Measurements from ENCODE around the gene CNP. TPM values are rescaled to one million over a fixed set of nuclear protein-coding genes. Genes with fewer than 3 reads are reported as not detected.

Gene CNP
- total and polyA plus RNA-seq, 10 of the 15 experiments (the other 5 are each of a cell fraction or from before 2014, with no cell fraction given), result 1.8 to 60.7 (median 31.4) TPM

GRCh38 chr17:41971721-41972523 lies 5.3 kb downstream of the CNP start:
- H3K4me3 ChIP-seq, result no peak overlapping the region
- no peak overlapping the region for H3K9ac ChIP-seq (ENCODE audit: control insufficient read depth, insufficient read depth, low read length)
- TF ChIP-seq RFX5 (IDR thresholded peaks at IDR 0.05; ENCODE audit: low read depth, low read length), result no peak
- TF ChIP-seq POLR2A (IDR thresholded peaks at IDR 0.05; ENCODE audit: low read depth, low read length), result peak; percentile 44; the same call in 1 of the 2 replicates
- no peak for DNase-seq (ENCODE audit: low read depth, low spot score)
- peaks cover 21% of the 10 kb centered on the region for H3K79me2 ChIP-seq (ENCODE audit: control insufficient read depth, insufficient read depth, low read length)
- H3K4me1 ChIP-seq (ENCODE audit: control insufficient read depth, insufficient read depth, low read length), result peaks cover 24% of the 10 kb centered on the region
- H3K36me3 ChIP-seq (ENCODE audit: control insufficient read depth in 2 of 2, insufficient read depth in 2 of 2, low read length in 1 of 2), result peaks cover 30% of the 10 kb centered on the region in 2 experiments
- no peaks in the 10 kb centered on the region for H4K20me1 ChIP-seq (ENCODE audit: control insufficient read depth, insufficient read depth)
- in situ Hi-C loops (cut with MboI) (no loop called here), intact Hi-C loops (cut with micrococcal nuclease; ENCODE audit: unreplicated experiment) (no loop called here)
- FAIRE-seq, result no peak
- ChIA-PET CTCF (interaction anchor here (1.4 to 3.2 kb wide), 4 partner anchors 9 to 53 kb away, joined by 5 to 13 read pairs (median 10); partner anchors contain the start of genes DNAJC7 and NKIRAS2), SMC1A (ENCODE audit: uncharacterized antibody, unreplicated experiment) (no interaction called here), RAD21 (ENCODE audit: unreplicated experiment) (interaction anchor here (0.5 to 1.3 kb wide), 4 partner anchors 8 to 210 kb away, joined by 3 to 5 read pairs (median 4); partner anchors contain the start of genes DNAJC7 and KCNH4), POLR2A (interaction anchor here (1.7 kb wide), 1 partner anchor 46 kb away, joined by 9 read pairs; the partner anchor contains the start of gene DNAJC7)
- peak overlapping the region; percentile 53; the same call in 1 of the 2 replicates for H3K4me2 ChIP-seq (ENCODE audit: control insufficient read depth, insufficient read depth)
- no peak for ATAC-seq
- H3K9me3 ChIP-seq (replicated peaks; ENCODE audit: control insufficient read depth, insufficient read depth, low read length), result no peaks in the 10 kb centered on the region
- BruUV-seq (replicated peaks), result no TSS peak
- WGBS (ENCODE audit: insufficient coverage, insufficient replicate concordance, low lambda C conversion rate, missing lambda C conversion rate), result 90% methylated on average over 18 of the region's 18 CpGs
- H3K27me3 ChIP-seq (replicated peaks in 1 of 2; ENCODE audit: control insufficient read depth in 2 of 2, insufficient read depth in 2 of 2, low read length in 1 of 2), result no peaks in the 10 kb centered on the region
- H3K27ac ChIP-seq (ENCODE audit: control insufficient read depth, insufficient read depth), result no peak overlapping the region
- no peak overlapping the region for H2AFZ ChIP-seq (ENCODE audit: control insufficient read depth, low read depth, low read length)

GRCh38 chr17:41972571-41973407 lies 6.2 kb downstream of the CNP start:
- Histone ChIP-seq H3K36me3 (ENCODE audit: control insufficient read depth in 2 of 2, insufficient read depth in 2 of 2, low read length in 1 of 2) (peaks cover 32 to 34% of the 10 kb centered on the region in 2 experiments), H3K4me2 (ENCODE audit: control insufficient read depth, insufficient read depth) (peak overlapping the region; percentile 53), H4K20me1 (ENCODE audit: control insufficient read depth, insufficient read depth) (no peaks in the 10 kb centered on the region), H3K4me3 (no peak overlapping the region), H3K9ac (ENCODE audit: control insufficient read depth, insufficient read depth, low read length) (no peak overlapping the region), H2AFZ (ENCODE audit: control insufficient read depth, low read depth, low read length) (no peak overlapping the region), H3K27me3 (replicated peaks in 1 of 2; ENCODE audit: control insufficient read depth in 2 of 2, insufficient read depth in 2 of 2, low read length in 1 of 2) (no peaks in the 10 kb centered on the region), H3K79me2 (ENCODE audit: control insufficient read depth, insufficient read depth, low read length) (peaks cover 13% of the 10 kb centered on the region), H3K4me1 (ENCODE audit: control insufficient read depth, insufficient read depth, low read length) (peaks cover 24% of the 10 kb centered on the region), H3K9me3 (replicated peaks; ENCODE audit: control insufficient read depth, insufficient read depth, low read length) (no peaks in the 10 kb centered on the region), H3K27ac (ENCODE audit: control insufficient read depth, insufficient read depth) (no peak overlapping the region)
- FAIRE-seq (peak; percentile 64), ATAC-seq (peak; percentile 86), DNase-seq (ENCODE audit: low read depth, low spot score) (no peak)
- BruUV-seq (replicated peaks), result no TSS peak
- POLR2A ChIA-PET, result interaction anchor here (0.6 to 1.7 kb wide), 2 partner anchors 45 to 301 kb away, joined by 4 to 9 read pairs; partner anchors contain the start of gene DNAJC7
- SMC1A ChIA-PET (ENCODE audit: uncharacterized antibody, unreplicated experiment), result interaction anchor here (0.6 to 0.9 kb wide), 2 partner anchors 9 to 45 kb away, joined by 4 to 5 read pairs; partner anchors contain the start of gene DNAJC7
- in situ Hi-C loops (cut with MboI), result no loop called here
- WGBS (ENCODE audit: insufficient coverage, insufficient replicate concordance, low lambda C conversion rate, missing lambda C conversion rate), result 11% methylated on average over 22 of the region's 22 CpGs
- RAD21 ChIA-PET (ENCODE audit: unreplicated experiment), result interaction anchor here (0.8 to 1.3 kb wide), 4 partner anchors 9 to 209 kb away, joined by 3 to 5 read pairs (median 4); partner anchors contain the start of genes DNAJC7 and KCNH4
- intact Hi-C loops (cut with micrococcal nuclease; ENCODE audit: unreplicated experiment), result no loop called here
- CTCF ChIA-PET, result interaction anchor here (1.4 to 3.2 kb wide), 5 partner anchors 10 to 92 kb away, joined by 4 to 13 read pairs (median 8); partner anchors contain the start of genes DNAJC7 and NKIRAS2
- TF ChIP-seq SP1 (IDR thresholded peaks at IDR 0.05; ENCODE audit: low read depth, low read length), result no peak
- no peak for TF ChIP-seq MEF2A (IDR thresholded peaks at IDR 0.05; ENCODE audit: insufficient read depth, low read depth, low read length)
- peak; percentile 84 for TF ChIP-seq SKIL (IDR thresholded peaks at IDR 0.05; ENCODE audit: low read depth, poor library complexity, severe bottlenecking)
- no peak for TF ChIP-seq ZBTB33 (IDR thresholded peaks at IDR 0.05)
- no peak for TF ChIP-seq NFYB (IDR thresholded peaks at IDR 0.05; ENCODE audit: insufficient read depth, low read depth, low read length)
- no peak for TF ChIP-seq HDGF (IDR thresholded peaks at IDR 0.05)
- TF ChIP-seq ZNF384 (IDR thresholded peaks at IDR 0.05; ENCODE audit: borderline replicate concordance, low read depth, low read length), result no peak
